Adrenal gland (tissue), 12 donors: Measurements from ENCODE around the gene ATP6V0B. TPM values are rescaled to one million over a fixed set of nuclear protein-coding genes. Genes with fewer than 3 reads are reported as not detected.

Experiments used
- DNase-seq, 7 donors: peaks; one replicate each; pipeline ENCODE4 v3.0.0-alpha.2; 2019 to 2020
- H3K27ac ChIP-seq, 5 donors: fragments of 200-600 bp; sonication (generic) in 4 of 5; 1 replicate in 3 of 5; 2 replicates in 2 of 5; pipeline versions ENCODE4 v1.5.1 to v1.8.0; 2016 to 2020; ENCODE audit warnings: mild to moderate bottlenecking in 1 of 5
- H3K27me3 ChIP-seq: fragments of 200-600 bp; 2 replicates; pipeline ENCODE4 v1.8.0; 2021
- H3K36me3 ChIP-seq, 2 donors: fragments of 200-600 bp; replicated peaks in 1 of 2; 1 replicate in 1 of 2; 2 replicates in 1 of 2; pipeline versions ENCODE4 v1.5.1 to v1.8.0; 2018 to 2022
- H3K4me1 ChIP-seq, 2 donors: fragments of 200-600 bp; replicated peaks in 1 of 2; 1 replicate in 1 of 2; 2 replicates in 1 of 2; pipeline versions ENCODE4 v1.5.1 to v1.8.0; 2018 to 2021
- H3K4me3 ChIP-seq, 4 donors: fragments of 200-600 bp; sonication (generic) in 3 of 4; one replicate each; pipeline ENCODE4 v1.5.1; 2016 to 2018
- H3K9me3 ChIP-seq, 3 donors: fragments of 200-600 bp; sonication (generic) in 1 of 3; replicated peaks in 1 of 3; 1 replicate in 2 of 3; 2 replicates in 1 of 3; pipeline versions ENCODE4 v1.5.1 to v1.8.0; 2016 to 2021
- CTCF ChIP-seq, 6 experiments: fragments of 450-650 bp in 4 of 6; fragments of 200-600 bp in 2 of 6; sonication (generic) in 1 of 6; IDR thresholded peaks; 1 replicate in 5 of 6; 2 replicates in 1 of 6; pipeline versions ENCODE4 v1.5.1 to v1.8.0; 2016 to 2021; ENCODE audit warnings: antibody characterized with exemption in 6 of 6, mild to moderate bottlenecking in 2 of 6, moderate library complexity in 1 of 6
- POLR2A ChIP-seq, 2 donors: fragments of 450-650 bp; IDR thresholded peaks; one replicate each; pipeline ENCODE4 v1.6.1; 2017; ENCODE audit warnings: antibody characterized with exemption in 2 of 2, mild to moderate bottlenecking in 2 of 2, moderate library complexity in 1 of 2
- WGBS, 4 donors: extraction: QIAGEN DNeasy Blood & Tissue Kit in 2 of 4; methylation state at CpG; one replicate each; pipeline versions ENCODE4 v1.1.5 to v1.1.7; 2013 to 2017; 5-methylcytosine and 5-hydroxymethylcytosine counted together
- intact Hi-C, 2 donors: fragments of 100-400 bp; cut with DNase I; formaldehyde crosslinking; loops; one replicate each; pipeline versions ENCODE4 v1.14.1 to v1.15.0; 2022 to 2023
- polyA plus RNA-seq, 3 donors: library from polyadenylated mRNA; stranded (reverse); fragments of 200-250 nt in 2 of 3; fragments of 350-450 nt in 1 of 3; fragmentation: Illumina TruSeq in 1 of 3; extraction: RNeasy Lipid Tissue Mini Kit (QIAGEN cat#74804) in 1 of 3; gene quantifications; one replicate each; pipeline ENCODE4 v1.2.3, GENCODE V29; 2013 to 2014
- total RNA-seq, 9 donors: library from RNA; depleted of rRNA in 4 of 9; stranded (reverse); fragments of >200 nt in 4 of 9; fragments of 120-200 nt in 1 of 9; fragmentation: NEBNext Ultra II Directional in 1 of 9; extraction: Animal tissue kit (Norgen Biotek cat#: 25700) in 1 of 9; gene quantifications; one replicate each; pipeline versions ENCODE4 v1.1.0 to v1.2.4, GENCODE V29; 2013 to 2023
- donor health status: healthy with polysubstance abuse.
- donor health status: Bipolar disorder and iron deficiency.
- donor health status: DM: yes; HTN: yes; CAD: no.
- donor health status: DM: no; HTN: no; CAD: no.
- donor health status: DM: no; HTN: no; CAD: no.
- donor health status: DM: yes; HTN: yes; CAD: no.

The ATP6V0B gene
- total and polyA plus RNA-seq, 12 donors: 141 to 432 (median 216) TPM

GRCh38 chr1:43947874-43948437 is 26.8 kb upstream of the ATP6V0B start:
- intact Hi-C loops: no loop called here
- H3K4me1 ChIP-seq: peaks cover 23 to 30% of the 10 kb centered on the region in 2 donors
- TF ChIP-seq CTCF (IDR thresholded peaks at IDR 0.05) (no peak), POLR2A (IDR thresholded peaks at IDR 0.05) (no peak)
- H3K4me3 ChIP-seq: peak overlapping the region in 2 of 4 donors; percentile 47 to 84
- peak in 2 of 7 donors; percentile 27 to 30 for DNase-seq
- no peak overlapping the region for H3K27ac ChIP-seq
- no peaks in the 10 kb centered on the region for H3K9me3 ChIP-seq
- H3K27me3 ChIP-seq: no peaks in the 10 kb centered on the region
- WGBS, 4 donors: 37 to 42% (median 41%) methylated on average over 3 of the region's 3 CpGs
- H3K36me3 ChIP-seq: peaks cover 0 to 7% of the 10 kb centered on the region in 2 donors

DNA sequence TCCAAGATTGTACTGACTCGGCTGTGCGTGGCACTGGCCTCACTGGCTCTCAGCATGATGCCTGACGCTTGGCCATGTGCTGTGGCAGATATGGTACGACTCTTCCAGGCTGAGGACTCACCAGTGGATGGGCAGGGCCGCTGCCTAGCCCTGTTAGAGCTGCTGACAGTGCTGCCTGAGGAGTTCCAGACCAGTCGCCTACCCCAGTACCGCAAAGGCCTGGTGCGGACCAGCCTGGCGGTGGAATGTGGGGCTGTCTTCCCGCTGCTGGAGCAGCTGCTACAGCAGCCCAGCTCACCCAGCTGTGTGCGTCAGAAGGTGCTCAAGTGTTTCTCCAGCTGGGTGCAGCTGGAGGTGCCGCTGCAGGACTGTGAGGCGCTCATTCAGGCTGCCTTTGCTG is 25.1 kb upstream of the ATP6V0B start:
- intact Hi-C loops: no loop called here

GRCh38 chr1:43951021-43951985 is 23.5 kb upstream of the ATP6V0B start:
- 83 to 92% (median 87%) methylated on average over 4 of the region's 4 CpGs for WGBS, 4 donors
- Histone ChIP-seq H3K27me3 (no peaks in the 10 kb centered on the region), H3K4me1 (peaks cover 15 to 25% of the 10 kb centered on the region in 2 donors), H3K9me3 (no peaks in the 10 kb centered on the region), H3K4me3 (no peak overlapping the region), H3K36me3 (peaks cover 0 to 7% of the 10 kb centered on the region in 2 donors), H3K27ac (no peak overlapping the region)
- intact Hi-C loops: no loop called here
- no peak for DNase-seq
- TF ChIP-seq POLR2A (IDR thresholded peaks at IDR 0.05): no peak
- no peak for TF ChIP-seq CTCF (IDR thresholded peaks at IDR 0.05)

More for the DNA sequence above, 25.1 kb upstream of the ATP6V0B start:
- H3K27ac ChIP-seq: no peak overlapping the region
- DNase-seq: no peak
- H3K4me3 ChIP-seq: no peak overlapping the region
- peaks cover 23 to 38% of the 10 kb centered on the region in 2 donors for H3K4me1 ChIP-seq
- TF ChIP-seq POLR2A (IDR thresholded peaks at IDR 0.05) (no peak), CTCF (IDR thresholded peaks at IDR 0.05) (no peak)
- peaks cover 0 to 7% of the 10 kb centered on the region in 2 donors for H3K36me3 ChIP-seq
- 89 to 100% (median 92%) methylated on average over 2 to 13 of the region's 13 CpGs for WGBS, 4 donors
- no peaks in the 10 kb centered on the region for H3K27me3 ChIP-seq
- no peaks in the 10 kb centered on the region for H3K9me3 ChIP-seq

DNA sequence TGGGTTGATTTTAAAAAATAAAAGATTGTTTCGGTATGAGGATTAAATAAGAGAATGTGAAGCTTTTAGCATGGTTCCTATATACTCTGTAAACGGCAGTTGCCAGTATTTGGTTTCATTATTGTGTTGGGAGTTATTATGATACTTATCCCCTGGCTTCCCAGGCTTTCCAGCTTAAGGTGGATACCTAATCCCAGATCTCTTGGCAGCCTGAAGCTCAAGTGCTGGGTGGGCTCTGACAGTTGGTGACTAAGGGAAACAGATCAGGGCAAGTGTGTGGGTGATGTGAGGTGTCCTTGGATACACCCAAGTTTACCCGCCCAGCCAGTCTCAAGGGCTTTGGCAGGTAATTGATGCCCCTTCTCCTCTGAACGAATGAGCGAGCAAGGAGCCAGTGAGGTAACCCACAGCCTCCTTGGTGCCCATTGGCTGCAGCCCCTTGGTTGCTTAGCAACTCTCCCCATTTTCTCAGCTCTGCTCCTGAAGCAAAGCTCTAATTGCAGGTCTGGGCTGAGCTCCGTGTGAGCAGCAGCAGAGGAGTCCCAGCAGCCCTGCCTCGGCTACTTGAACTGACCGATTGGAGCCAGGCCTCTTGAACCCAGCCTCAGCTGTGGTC is 21.9 kb upstream of the ATP6V0B start:
- Histone ChIP-seq H3K4me3 (no peak overlapping the region), H3K27ac (peak overlapping the region in 1 of 5 donors; percentile 42), H3K4me1 (peaks cover 9 to 19% of the 10 kb centered on the region in 2 donors), H3K27me3 (no peaks in the 10 kb centered on the region), H3K36me3 (peaks cover 0 to 22% of the 10 kb centered on the region in 2 donors), H3K9me3 (no peaks in the 10 kb centered on the region)
- peak in 1 of 7 donors; percentile 88 for DNase-seq
- WGBS, 4 donors: 55 to 80% (median 60%) methylated on average over 5 to 8 of the region's 8 CpGs
- intact Hi-C loops: no loop called here
- no peak for TF ChIP-seq CTCF (IDR thresholded peaks at IDR 0.05)
- no peak for TF ChIP-seq POLR2A (IDR thresholded peaks at IDR 0.05)
